Measurements from ENCODE around the gene FAM186B.

FAM186B gene

DNA sequence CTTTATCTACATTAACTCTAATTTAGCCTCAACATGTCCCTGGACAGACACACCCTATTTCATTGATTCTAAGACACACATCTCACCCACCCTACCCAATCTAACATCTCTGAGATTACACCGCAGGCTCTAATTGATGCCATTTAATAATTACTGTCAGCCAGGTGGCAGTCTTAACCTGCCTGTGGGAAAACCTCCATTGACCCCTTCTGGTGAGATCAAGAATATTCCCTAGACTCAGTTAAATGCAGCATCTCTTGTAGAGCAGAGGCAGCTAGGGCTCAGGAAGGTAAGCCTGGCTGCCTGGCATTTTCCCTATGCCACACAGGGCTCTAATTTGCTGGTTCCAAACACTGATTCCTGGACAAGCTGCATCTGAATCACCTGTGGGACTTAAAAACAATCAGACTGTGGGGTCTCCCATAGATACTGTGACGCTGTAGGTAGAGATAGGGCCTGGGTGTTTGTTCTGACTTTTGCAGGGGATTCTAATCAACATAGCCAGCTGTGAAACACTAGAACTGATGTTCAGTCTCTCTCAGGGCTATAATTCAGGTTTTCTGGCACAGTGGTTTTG is 51.8 kb downstream of the FAM186B start:
- no peak for DNase-seq (ENCODE audit: low read depth in 2 of 3, low spot score in 2 of 3)

DNA sequence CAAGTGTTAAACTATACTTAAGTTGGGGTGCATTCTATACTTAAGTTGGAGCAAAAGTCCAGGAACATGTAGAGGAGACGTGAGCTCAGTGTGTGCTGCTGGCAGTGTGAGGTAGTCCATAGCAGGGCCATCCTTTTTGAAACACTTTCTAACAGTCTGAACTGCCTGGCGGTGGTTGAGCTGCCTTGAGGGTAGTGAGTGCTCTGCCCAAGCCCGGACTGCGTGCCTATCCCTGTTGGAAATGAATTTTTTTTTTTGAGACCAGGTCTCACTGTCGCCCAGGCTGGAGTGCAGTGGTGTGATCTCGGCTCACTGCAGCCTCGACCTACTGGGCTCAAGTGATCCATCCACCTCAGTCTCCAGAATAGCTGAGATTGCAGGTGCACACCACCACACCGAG is 52.5 kb downstream of the FAM186B start:
- no peak for DNase-seq (ENCODE audit: low read depth in 2 of 3, low spot score in 2 of 3)

DNA sequence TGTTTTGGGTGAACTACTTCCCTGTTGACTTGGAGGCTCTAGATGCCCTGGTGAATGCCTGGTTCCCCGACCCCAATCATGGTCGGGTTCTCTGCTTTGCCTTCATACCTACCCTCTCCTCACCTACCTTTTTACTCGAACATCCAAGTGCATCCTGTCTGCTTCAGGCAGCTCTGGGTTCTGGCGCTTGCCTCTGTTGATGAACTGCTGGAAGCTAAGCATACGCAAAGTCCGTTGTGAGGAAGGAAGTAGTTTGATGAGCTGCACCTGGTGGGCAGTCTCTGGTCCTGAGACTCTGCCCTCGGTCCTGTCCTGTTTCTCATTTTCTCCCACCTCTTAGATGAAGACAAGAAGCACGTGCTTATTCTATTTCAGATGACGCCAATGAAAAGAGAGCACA is 53.0 kb downstream of the FAM186B start:
- DNase-seq (ENCODE audit: low read depth in 2 of 3, low spot score in 2 of 3): no peak

DNA sequence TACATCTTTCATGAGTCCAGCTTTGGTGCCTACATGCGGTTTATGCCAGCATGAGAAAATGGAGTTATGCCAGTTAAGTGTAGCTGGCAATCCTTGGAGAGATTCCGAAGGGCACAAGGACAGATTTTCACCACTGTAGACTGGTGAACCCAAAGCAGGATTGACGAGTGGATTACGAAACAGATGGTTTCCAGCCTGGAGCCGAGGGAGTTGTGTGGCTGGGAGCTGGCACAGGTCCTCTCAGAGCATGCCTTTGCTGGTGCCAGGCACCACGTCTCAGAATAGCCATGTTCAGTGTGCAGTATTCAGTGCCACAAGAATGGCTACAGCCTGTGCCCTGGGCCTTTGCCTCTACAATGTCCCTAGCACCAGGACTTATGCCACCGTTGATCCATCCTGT is 53.4 kb downstream of the FAM186B start:
- no peak for DNase-seq (ENCODE audit: low read depth in 2 of 3, low spot score in 2 of 3)

DNA sequence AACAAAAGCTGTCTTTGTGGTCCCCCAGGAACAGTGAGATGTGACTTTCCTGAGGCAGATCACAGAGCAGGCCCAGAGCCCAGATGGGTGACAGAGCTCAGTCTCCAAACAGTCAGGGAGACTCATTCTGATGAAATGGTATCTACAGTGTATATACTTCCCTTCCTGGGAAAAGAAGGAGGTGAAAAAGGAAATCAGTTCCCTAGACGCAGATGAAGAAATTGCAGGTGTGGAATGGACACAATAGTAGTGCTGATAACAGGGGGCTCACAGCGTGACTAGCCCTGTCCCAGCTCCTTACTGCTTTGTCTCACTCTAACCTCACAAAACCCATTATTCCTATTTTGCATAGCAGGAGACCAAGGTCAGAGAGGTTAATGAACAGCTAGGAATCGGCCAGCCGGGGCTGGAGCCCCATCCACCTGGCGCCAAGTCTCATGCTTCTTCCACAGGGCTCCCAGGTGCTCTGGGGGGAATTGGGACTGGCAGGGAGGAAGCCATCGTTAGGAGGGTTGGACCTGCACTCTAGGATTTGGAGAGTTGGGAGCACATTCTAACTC is 54.7 kb downstream of the FAM186B start:
- no peak for DNase-seq (ENCODE audit: low read depth in 2 of 3, low spot score in 2 of 3)

DNA sequence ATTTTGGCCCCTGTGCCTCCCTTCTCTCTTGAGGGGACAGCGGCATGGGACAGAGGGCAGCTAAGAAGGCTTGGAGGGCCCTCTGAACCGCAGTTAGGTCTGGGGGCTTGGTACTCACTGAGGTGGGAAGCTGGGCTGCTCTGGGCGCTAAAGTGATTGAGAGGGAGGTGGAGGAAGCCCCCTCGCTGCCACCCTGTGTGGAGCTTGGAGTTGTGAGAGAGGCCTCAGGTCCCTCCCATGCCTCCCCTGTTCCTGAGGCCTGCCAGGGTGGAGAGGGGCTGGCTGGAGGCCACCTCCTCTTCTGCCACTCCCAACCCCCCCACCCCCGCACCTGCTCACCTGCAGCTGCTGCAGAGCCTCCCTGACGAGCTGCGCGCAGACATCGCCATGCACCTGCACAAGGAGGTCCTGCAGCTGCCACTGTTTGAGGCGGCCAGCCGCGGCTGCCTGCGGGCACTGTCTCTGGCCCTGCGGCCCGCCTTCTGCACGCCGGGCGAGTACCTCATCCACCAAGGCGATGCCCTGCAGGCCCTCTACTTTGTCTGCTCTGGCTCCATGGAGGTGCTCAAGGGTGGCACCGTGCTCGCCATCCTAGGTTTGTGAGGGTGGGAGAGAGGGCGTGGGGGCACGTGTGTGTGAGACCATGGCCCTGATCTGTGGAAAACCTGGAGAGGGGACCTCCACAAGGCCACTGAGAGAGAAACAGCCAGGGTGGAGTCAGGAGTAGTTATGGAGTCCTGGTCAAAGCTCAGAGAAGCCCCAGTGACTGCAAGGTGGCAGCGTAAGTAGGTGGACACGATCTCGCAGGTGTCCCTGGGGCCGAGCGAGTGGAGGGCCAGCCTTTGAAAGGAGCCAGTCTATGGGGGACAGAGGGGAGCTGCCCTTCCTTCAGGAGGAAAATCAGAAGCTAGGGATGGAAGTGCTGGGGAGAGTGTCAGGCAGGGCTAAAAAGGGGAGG is 55.4 kb downstream of the FAM186B start:
- DNase-seq (ENCODE audit: low read depth in 2 of 3, low spot score in 2 of 3): no peak

DNA sequence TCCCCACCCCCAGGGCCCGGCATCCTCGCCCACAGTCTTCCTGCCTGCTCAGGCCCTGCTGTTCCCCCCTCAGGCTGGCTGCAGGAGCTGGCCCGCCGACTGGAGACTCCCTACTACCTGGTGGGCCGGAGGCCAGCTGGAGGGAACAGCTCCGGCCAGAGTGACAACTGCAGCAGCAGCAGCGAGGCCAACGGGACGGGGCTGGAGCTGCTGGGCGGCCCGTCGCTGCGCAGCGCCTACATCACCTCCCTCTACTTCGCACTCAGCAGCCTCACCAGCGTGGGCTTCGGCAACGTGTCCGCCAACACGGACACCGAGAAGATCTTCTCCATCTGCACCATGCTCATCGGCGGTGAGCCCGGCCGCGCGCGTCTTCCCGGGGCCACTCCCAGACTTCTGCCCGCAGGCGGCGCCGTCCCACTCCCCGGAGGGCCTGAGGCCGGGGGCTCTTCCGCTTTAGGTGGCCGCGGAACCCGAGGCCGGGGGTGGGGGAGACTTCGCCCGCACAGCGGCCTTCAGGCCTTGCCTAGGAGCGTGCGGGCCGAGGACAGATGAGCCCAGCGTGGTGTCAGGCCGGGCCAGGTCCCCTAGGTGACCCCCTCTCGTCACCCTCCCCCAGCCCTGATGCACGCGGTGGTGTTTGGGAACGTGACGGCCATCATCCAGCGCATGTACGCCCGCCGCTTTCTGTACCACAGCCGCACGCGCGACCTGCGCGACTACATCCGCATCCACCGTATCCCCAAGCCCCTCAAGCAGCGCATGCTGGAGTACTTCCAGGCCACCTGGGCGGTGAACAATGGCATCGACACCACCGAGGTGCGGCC is 56.4 kb downstream of the FAM186B start:
- DNase-seq (ENCODE audit: low read depth in 2 of 3, low spot score in 2 of 3): no peak

DNA sequence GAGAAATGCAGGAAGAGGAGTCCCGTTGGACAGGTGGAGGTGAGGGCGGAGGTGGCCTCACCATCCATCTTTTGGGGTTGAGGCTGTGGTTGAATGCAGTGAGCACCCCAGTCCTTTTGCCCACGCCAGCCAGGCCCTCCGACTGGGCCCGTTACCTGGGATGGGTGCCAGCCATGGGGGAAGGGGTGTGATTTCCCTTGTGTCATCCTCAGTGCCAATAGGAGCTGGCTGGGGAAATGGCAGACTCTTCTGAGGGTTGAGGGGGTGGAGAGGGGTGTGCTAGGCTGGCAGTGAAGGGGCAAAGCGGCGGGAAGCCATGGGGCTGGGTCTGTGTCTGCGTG is 57.0 kb downstream of the FAM186B start:
- no peak for DNase-seq (ENCODE audit: low read depth in 2 of 3, low spot score in 2 of 3)

DNA sequence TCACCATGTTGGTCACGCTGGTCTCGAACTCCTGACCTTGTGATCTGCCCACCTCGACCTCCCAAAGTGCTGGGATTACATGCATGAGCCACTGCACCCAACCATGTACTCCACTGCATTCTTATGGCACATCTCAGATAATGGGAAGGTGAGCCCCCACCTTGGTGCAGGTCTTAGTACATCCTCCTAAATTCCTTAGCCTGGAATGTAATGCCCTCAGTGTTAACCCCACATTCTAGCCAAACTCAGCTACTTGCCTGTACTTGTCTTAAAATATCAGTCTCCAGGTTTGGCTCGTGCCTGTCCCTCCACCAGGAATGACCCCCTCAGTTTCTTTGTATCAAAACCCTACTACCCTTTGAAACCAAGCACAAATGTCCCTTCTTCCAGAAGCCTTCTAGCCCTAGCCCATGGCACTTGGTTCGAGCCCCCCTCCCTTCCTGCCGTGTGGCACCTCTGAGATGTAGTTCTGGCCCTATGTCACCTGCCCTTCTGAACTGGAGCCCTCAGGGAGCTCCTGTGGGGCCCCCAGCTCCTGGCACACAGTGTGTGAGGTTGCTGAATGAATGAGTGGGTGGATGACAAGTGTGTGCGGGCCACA is 58.2 kb downstream of the FAM186B start:
- no peak for DNase-seq (ENCODE audit: low read depth in 2 of 3, low spot score in 2 of 3)

DNA sequence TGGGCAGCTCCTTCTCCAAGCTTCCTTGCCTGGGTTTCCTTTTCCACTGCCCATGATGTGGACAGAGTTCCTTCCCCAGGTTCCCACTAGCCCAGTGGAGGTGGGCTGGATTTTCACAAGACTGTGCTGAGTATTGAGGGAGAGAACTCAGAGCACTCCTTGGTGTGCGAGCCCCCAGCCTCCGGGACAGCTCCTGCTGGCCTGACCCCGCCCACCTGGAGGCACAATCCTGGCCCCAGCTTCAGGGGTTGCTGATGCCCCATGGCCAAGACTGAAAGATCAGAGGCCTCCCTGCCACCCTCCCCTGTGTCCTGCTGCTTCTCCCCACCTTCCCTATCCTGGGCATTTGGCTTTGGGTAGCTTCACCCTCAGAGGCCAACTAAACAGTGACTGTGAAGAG is 59.0 kb downstream of the FAM186B start:
- DNase-seq (ENCODE audit: low read depth in 2 of 3, low spot score in 2 of 3): no peak

DNA sequence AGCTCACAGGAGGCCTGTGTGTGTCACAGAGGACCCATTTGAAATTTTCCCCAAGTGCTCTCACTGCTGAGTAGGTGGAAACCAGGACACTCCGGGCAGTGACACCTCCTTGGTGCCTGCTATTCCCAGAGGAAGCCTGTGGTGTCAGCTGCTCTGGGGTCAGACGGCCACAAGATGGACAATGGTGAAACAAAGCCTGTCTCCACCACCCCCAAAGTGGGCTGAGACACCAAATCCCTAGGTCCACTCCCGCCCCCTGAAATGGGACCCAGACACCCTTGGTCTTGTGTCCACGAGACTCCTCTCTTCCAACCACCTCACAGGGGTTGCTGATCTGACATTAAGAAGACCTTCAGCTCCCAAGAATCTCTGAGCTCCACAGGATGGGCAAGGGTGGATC is 59.6 kb downstream of the FAM186B start:
- no peak for DNase-seq (ENCODE audit: low read depth in 2 of 3, low spot score in 2 of 3)

DNA sequence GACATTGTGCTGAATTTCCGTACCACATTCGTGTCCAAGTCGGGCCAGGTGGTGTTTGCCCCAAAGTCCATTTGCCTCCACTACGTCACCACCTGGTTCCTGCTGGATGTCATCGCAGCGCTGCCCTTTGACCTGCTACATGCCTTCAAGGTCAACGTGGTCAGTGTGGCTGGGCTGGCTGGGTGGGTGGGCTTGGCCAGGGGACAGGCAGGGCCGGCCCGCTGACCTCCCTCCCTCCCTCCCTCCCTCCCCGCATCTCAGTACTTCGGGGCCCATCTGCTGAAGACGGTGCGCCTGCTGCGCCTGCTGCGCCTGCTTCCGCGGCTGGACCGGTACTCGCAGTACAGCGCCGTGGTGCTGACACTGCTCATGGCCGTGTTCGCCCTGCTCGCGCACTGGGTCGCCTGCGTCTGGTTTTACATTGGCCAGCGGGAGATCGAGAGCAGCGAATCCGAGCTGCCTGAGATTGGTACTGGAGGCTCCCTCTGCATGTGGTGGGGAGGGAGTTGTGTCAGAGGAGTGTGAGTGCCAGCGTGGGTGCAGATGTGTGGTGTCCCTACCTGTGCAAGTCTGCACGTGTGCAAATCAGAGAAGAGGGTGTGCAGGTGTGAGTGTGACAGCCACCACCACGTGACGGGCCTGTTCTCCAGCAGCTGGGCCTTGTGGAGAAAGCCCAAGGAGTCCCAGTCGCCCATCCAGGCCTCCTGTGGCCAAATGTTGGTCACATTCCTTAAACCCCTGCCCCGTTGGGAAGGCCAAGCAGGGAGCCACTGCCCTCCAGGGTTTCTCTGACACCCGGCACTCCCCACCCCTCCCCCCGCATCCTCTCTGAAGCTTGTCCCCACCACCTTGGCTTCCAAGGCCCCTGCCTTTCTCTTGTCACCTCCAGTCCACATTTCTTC is 61.3 kb downstream of the FAM186B start:
- DNase-seq (ENCODE audit: low read depth in 2 of 3, low spot score in 2 of 3): no peak

DNA sequence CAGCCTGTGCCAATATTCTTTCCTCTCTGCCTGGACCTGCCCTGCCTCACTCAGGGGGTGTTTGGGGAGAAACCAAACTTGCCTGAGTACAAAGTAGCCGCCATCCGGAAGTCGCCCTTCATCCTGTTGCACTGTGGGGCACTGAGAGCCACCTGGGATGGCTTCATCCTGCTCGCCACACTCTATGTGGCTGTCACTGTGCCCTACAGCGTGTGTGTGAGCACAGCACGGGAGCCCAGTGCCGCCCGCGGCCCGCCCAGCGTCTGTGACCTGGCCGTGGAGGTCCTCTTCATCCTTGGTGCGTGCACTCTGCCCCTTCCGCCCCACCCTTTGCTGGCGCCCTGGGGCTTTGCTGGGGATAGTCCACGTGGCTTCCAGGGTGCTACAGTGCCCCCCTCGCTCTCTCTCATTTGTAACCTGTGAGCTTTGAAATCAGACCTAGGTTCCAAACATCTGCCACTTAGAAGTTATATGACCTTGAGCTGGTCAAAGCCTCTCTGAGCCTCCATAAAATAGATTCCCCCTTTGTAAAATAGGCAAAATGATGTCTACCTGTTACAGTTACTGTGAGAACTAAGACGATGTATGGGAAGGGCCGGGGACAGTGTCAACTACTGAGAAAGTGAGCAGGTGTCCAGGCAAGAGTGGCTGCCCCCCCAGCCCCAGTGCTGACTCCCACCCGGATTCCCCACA is 62.1 kb downstream of the FAM186B start:
- no peak for DNase-seq (ENCODE audit: low read depth in 2 of 3, low spot score in 2 of 3)

DNA sequence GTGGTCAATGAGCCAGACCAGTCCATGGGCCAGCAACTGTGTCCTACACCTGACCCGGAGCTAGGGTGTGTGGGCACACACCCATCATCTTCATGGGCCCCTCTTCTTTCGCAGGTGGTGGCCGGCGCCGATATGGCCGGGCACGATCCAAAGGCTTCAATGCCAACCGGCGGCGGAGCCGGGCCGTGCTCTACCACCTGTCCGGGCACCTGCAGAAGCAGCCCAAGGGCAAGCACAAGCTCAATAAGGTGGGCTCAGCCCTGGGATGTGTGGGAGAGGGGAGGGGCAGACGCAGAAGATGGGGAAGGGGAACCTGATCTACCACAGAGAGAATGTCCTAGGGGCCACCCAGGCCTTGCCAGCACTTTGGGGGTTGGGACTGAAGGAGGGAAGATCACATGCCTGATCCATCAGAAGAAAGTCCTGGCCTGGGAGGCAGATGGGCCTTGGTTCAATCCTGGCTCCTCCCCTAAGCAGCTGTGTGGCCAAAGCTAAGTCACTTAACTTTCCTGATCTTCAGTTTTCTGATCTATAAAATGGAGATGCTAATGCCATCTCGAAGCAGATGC is 62.8 kb downstream of the FAM186B start:
- no peak for DNase-seq (ENCODE audit: low read depth in 2 of 3, low spot score in 2 of 3)

DNA sequence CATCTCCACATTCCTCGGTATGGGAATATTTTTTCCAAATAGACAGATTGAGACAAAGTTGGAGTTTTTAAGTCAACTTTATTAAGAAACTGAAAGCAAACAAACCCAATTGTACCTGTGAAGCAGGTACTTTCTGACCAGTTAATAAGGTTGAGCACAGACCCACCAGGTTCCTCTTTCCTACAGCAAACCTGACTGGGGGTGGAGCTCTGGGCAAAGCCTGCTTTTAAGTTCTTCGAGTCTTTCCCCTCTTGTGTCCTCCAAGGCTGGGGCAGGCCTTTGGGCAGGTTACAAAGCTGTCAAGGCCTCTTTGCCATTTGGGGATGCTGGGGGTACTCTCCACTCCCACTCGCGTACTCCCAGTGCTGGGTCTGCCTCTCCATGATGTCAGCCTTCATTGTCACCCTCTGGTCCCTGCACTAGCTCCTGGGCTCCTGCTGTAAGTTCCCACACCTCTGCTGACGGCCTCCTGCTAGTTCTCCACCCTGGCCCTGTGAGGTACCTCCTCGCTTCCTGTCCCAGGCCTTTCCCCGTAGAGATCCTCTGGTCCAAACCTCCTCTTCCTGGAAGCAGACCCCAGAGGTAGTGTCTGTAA is 63.4 kb downstream of the FAM186B start:
- no peak for DNase-seq (ENCODE audit: low read depth in 2 of 3, low spot score in 2 of 3)

DNA sequence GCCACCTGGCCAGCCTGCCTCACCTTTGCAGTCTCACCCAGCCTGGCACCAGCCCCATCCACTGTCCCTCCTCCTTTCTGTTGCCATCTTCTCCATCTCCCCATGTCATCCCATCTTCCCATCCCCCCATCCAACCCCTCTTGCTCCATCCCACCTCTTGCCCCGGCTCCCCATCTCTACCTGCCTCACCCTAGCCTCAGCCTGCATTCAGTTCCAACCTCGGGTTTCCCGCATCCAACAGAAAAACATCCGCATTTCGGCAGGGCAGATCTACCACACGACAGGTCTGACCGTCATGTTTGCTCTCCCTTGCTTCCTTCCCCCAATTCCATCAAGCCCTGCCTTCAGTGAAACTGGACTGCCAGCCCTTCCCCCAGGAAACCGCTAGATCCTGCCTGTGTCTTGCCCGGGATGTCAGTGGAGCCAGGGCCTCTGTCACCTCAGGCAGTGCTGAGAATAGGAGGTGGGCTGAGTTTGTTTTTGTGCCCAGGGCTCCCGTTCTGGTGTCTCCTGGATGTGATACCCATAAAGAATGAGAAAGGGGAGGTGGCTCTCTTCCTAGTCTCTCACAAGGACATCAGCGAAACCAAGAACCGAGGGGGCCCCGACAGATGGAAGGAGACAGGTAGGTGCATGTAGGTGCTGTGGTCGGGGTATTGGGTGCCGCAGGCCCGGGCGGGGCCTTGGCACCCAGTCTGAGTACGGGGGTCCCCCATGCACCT is 64.1 kb downstream of the FAM186B start:
- no peak for DNase-seq (ENCODE audit: low read depth in 2 of 3, low spot score in 2 of 3)

DNA sequence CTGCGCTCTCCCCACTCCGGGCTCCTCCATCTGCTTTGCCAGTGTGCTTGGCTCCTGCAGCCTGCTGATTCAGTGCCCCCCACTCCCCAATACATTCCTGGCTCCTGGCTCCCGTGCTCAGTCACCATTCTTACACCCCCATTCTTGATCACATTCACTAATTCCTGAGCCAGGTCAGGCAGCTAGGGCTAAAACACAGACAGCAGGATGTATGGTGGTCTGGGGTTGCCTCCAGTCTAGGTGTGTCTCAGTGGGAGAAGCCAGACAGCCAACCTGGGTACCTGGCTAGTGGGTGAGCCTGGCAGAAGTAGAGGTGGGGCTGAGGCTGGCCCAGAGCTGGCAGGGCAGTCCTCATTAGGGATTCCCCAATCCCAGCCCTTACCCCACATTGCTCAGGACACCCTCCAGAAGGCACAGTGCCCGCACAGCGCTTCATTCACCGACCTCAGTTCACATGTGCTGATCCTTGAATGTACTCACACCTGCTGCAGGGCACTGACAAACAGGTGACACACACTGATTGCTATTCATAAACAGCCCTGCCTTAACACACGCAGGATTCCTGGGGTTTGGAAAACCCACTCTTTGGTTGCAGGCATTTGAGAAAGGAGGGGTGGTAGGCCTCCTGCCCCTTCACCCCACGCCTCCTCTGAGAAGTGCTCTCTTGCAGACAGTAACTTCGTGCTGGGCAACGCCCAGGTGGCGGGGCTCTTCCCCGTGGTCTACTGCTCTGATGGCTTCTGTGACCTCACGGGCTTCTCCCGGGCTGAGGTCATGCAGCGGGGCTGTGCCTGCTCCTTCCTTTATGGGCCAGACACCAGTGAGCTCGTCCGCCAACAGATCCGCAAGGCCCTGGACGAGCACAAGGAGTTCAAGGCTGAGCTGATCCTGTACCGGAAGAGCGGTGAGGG is 65.0 kb downstream of the FAM186B start:
- no peak for DNase-seq (ENCODE audit: low read depth in 2 of 3, low spot score in 2 of 3)

Data from activated CD8-positive, alpha-beta memory T cell treated with anti-CD3 and anti-CD28 coated beads for 48 hours (primary cell).